Liver (tissue), 3 donors: Measurements from ENCODE around the gene PEX5.

ENCODE experiments used
- HNF4A ChIP-seq, 2 donors: conservative IDR thresholded peaks; 2 replicates each; pipeline ENCODE4 v1.6.1; 2016; ENCODE audit warnings: antibody characterized with exemption in 2 of 2, mild to moderate bottlenecking in 2 of 2
- HNF4G ChIP-seq: IDR thresholded peaks from 2 replicates; pipeline ENCODE4 v1.6.1; 2016; ENCODE audit warnings: antibody characterized with exemption
- SP1 ChIP-seq: IDR thresholded peaks from 2 replicates; pipeline ENCODE4 v1.6.1; 2018; ENCODE audit warnings: antibody characterized with exemption, mild to moderate bottlenecking
- TF ChIP-seq, protein P1 (sequence below): fragments of 150-350 bp; IDR thresholded peaks from 2 replicates; pipeline ENCODE4 v1.5.1; 2017; ENCODE audit warnings: improper control_type of control experiment, low read depth, low read length; ENCODE audit not compliant: missing input control
- TF ChIP-seq, protein P2 (sequence below): IDR thresholded peaks from 2 replicates; pipeline ENCODE4 v1.6.1; 2016; ENCODE audit warnings: antibody characterized with exemption
- donor health status: healthy.
- donor health status: healthy.

DNA sequence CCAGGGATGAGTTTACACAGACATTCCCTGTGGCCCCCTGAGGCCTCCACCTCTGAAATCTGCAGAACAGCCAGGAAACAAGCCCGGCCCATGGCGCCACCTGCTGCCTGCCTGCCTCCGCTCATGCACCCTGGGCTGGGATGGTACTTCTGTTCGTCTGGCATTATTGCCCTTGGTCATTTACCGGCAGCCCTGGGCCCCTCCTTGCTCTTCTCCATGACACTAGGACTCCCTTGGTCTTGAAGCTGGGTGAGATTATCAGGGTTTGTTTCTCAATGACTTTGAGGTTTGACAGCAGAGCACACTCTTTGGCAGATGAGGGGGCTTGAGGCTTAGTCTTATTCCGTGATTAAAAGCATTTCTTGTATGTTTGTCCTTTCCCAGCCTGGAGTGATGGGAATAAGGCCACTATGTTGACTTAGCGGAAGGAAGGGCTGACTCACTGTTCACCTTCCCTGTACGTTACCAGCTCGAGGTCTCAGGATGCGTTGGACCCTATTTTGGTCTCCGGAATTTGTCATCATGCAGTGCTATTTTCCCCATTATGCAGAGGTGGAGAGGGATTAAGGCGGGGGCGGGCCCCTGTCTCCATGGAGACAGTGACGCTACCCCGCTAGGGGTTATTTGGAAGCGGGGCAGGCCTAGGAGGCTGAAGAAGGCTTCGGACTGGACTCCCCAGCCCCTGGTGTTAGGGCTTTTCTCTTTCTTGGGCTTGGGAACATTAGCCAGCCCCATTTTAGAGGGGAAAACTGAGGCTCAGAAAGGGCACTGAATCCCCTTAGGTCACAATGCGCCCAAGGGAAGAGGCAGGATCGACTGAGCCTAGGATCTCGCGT is 706 bp upstream of the PEX5 start:
- TF ChIP-seq, protein P1, sequence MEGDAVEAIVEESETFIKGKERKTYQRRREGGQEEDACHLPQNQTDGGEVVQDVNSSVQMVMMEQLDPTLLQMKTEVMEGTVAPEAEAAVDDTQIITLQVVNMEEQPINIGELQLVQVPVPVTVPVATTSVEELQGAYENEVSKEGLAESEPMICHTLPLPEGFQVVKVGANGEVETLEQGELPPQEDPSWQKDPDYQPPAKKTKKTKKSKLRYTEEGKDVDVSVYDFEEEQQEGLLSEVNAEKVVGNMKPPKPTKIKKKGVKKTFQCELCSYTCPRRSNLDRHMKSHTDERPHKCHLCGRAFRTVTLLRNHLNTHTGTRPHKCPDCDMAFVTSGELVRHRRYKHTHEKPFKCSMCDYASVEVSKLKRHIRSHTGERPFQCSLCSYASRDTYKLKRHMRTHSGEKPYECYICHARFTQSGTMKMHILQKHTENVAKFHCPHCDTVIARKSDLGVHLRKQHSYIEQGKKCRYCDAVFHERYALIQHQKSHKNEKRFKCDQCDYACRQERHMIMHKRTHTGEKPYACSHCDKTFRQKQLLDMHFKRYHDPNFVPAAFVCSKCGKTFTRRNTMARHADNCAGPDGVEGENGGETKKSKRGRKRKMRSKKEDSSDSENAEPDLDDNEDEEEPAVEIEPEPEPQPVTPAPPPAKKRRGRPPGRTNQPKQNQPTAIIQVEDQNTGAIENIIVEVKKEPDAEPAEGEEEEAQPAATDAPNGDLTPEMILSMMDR: peak; percentile 50
- TF ChIP-seq, protein P2, sequence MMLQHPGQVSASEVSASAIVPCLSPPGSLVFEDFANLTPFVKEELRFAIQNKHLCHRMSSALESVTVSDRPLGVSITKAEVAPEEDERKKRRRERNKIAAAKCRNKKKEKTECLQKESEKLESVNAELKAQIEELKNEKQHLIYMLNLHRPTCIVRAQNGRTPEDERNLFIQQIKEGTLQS: no peak
- TF ChIP-seq SP1 (no peak), HNF4G (no peak), HNF4A (conservative IDR thresholded peaks at IDR 0.05) (no peak)
